AG09309 (cell line): ENCODE data around the gene S100A13.

ENCODE experiments used
- DNase-seq: peaks from one replicate; pipeline ENCODE4 v3.0.0-alpha.2; 2010; ENCODE audit warnings: low read depth
- H3K4me3 ChIP-seq: 2 replicates; pipeline ENCODE4 v1.5.1; 2011; ENCODE audit warnings: mild to moderate bottlenecking, low read depth, low read length, moderate library complexity; ENCODE audit not compliant: control insufficient read depth
- TF ChIP-seq, protein P1 (sequence below): IDR thresholded peaks from 2 replicates; pipeline ENCODE4 v1.5.1; 2011; ENCODE audit warnings: mild to moderate bottlenecking, low read depth, low read length, inconsistent platforms; ENCODE audit not compliant: insufficient read depth, control insufficient read depth; ENCODE audit errors: missing control alignments

The S100A13 gene

GRCh38 chr1:153658400-153659174 is 31.3 kb upstream of the S100A13 start, which contains the start of gene SNAPIN:
SNAPIN (plus strand) TSS chr1:153658703; CDS start chr1:153658744, 41 bp downstream.
- H3K4me3 ChIP-seq: peak within 1 kb of the TSS; percentile 96
- no peak for DNase-seq
- TF ChIP-seq, protein P1, sequence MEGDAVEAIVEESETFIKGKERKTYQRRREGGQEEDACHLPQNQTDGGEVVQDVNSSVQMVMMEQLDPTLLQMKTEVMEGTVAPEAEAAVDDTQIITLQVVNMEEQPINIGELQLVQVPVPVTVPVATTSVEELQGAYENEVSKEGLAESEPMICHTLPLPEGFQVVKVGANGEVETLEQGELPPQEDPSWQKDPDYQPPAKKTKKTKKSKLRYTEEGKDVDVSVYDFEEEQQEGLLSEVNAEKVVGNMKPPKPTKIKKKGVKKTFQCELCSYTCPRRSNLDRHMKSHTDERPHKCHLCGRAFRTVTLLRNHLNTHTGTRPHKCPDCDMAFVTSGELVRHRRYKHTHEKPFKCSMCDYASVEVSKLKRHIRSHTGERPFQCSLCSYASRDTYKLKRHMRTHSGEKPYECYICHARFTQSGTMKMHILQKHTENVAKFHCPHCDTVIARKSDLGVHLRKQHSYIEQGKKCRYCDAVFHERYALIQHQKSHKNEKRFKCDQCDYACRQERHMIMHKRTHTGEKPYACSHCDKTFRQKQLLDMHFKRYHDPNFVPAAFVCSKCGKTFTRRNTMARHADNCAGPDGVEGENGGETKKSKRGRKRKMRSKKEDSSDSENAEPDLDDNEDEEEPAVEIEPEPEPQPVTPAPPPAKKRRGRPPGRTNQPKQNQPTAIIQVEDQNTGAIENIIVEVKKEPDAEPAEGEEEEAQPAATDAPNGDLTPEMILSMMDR: peak; percentile 4

DNA sequence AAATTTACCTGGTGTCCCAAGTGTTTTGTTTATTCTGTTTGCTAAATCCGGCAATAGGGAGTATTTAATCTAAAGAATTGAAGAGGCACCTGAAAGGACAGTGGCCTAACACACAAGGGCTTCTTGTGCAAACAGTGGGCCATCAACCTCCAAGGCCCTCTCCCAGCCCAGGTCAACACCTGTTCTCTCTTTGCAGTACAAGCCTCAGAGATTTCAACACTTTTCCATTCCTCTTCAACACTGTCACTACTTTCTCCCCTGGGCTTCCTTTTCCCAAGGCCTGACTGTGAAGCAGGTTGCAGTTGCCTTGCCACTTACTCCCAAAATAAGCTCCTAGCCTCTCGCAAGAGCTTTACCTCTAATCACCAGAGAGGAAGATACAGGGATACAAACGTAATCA is 28.0 kb upstream of the S100A13 start:
- DNase-seq: no peak
- TF ChIP-seq, protein P1: no peak
- no peak overlapping the region for H3K4me3 ChIP-seq

- no peak for DNase-seq
- H3K4me3 ChIP-seq: no peak overlapping the region
- TF ChIP-seq, protein P1: no peak
These were observed 25.6 kb upstream of the S100A13 start for GRCh38 chr1:153652805-153653500.

GRCh38 chr1:153651771-153652170 is 24.5 kb upstream of the S100A13 start:
- H3K4me3 ChIP-seq: no peak overlapping the region
- TF ChIP-seq, protein P1: no peak
- DNase-seq: no peak

GRCh38 chr1:153649863-153650235 is 22.5 kb upstream of the S100A13 start:
- H3K4me3 ChIP-seq: no peak overlapping the region
- TF ChIP-seq, protein P1: no peak
- no peak for DNase-seq

GRCh38 chr1:153649137-153649862 is 22.0 kb upstream of the S100A13 start:
- DNase-seq: no peak
- TF ChIP-seq, protein P1: no peak
- H3K4me3 ChIP-seq: no peak overlapping the region
